OCI-M1 (cell line): ENCODE data around the gene AIRE.

Source experiments
- DNase-seq: peaks from one replicate; lab custom pipeline; 2025; lab: John Stamatoyannopoulos, UW

Gene AIRE

GRCh38 chr21:44305691-44306090 lies 20.0 kb downstream of the AIRE start:
- DNase-seq = no peak

- no peak for DNase-seq
Observed at GRCh38 chr21:44306936-44307704, 21.4 kb downstream of the AIRE start.

- DNase-seq = no peak
Observed at GRCh38 chr21:44310628-44311507, 25.2 kb downstream of the AIRE start.

GRCh38 chr21:44312089-44312488 lies 26.4 kb downstream of the AIRE start:
- no peak for DNase-seq

GRCh38 chr21:44312716-44313115 lies 27.0 kb downstream of the AIRE start:
- no peak for DNase-seq

- DNase-seq = no peak
Observed at GRCh38 chr21:44313451-44313850, 27.8 kb downstream of the AIRE start.

GRCh38 chr21:44314128-44314527 lies 28.5 kb downstream of the AIRE start:
- DNase-seq = no peak

- DNase-seq = no peak
Observed at GRCh38 chr21:44314561-44314960, 28.9 kb downstream of the AIRE start.

GRCh38 chr21:44315691-44316203 lies 30.1 kb downstream of the AIRE start:
- no peak for DNase-seq

- DNase-seq = no peak
Observed at GRCh38 chr21:44316277-44316900, 30.7 kb downstream of the AIRE start.

GRCh38 chr21:44317241-44317782 lies 31.6 kb downstream of the AIRE start:
- DNase-seq = no peak

- DNase-seq = no peak
Observed at GRCh38 chr21:44317871-44318270, 32.2 kb downstream of the AIRE start.

- no peak for DNase-seq
Observed at GRCh38 chr21:44318489-44319285, 33.0 kb downstream of the AIRE start.

GRCh38 chr21:44319407-44320065 lies 33.9 kb downstream of the AIRE start:
- no peak for DNase-seq

GRCh38 chr21:44320847-44321246 lies 35.2 kb downstream of the AIRE start:
- DNase-seq = no peak

GRCh38 chr21:44321846-44322450 lies 36.3 kb downstream of the AIRE start:
- no peak for DNase-seq

- DNase-seq = no peak
Observed at GRCh38 chr21:44322621-44323325, 37.1 kb downstream of the AIRE start.

GRCh38 chr21:44323591-44323990 lies 37.9 kb downstream of the AIRE start:
- DNase-seq = no peak

GRCh38 chr21:44324106-44324853 lies 38.6 kb downstream of the AIRE start:
- DNase-seq = no peak
